Spleen (tissue), 7 donors: ENCODE data around the gene LGMN.

Experiments used
- POLR2A ChIP-seq, 3 donors: fragments of 450-650 bp; IDR thresholded peaks; one replicate each; pipeline ENCODE4 v1.5.1; 2017; ENCODE audit warnings: antibody characterized with exemption in 3 of 3, mild to moderate bottlenecking in 1 of 3
- POLR2AphosphoS5 ChIP-seq, 3 donors: sonication (generic); formaldehyde crosslinking; IDR thresholded peaks; one replicate each; pipeline ENCODE4 v1.5.1; 2017; ENCODE audit warnings: antibody characterized with exemption in 3 of 3
- TF ChIP-seq, protein P1 (sequence below), 11 experiments: fragments of 200-600 bp in 7 of 11; fragments of 450-650 bp in 4 of 11; sonication (generic) in 4 of 11; IDR thresholded peaks in 8 of 11; conservative IDR thresholded peaks in 3 of 11; 1 replicate in 7 of 11; 2 replicates in 4 of 11; pipeline versions ENCODE4 v1.4.0 to v1.8.0; 2016 to 2021; ENCODE audit warnings: antibody characterized with exemption in 11 of 11, inconsistent platforms in 4 of 11, mild to moderate bottlenecking in 1 of 11
- donor health status: DM: no; HTN: no; CAD: no; lungs with moderate emphysema.
- donor health status: DM: no; HTN: no; CAD: no.
- donor health status: DM: no; HTN: no; CAD: no.

DNA sequence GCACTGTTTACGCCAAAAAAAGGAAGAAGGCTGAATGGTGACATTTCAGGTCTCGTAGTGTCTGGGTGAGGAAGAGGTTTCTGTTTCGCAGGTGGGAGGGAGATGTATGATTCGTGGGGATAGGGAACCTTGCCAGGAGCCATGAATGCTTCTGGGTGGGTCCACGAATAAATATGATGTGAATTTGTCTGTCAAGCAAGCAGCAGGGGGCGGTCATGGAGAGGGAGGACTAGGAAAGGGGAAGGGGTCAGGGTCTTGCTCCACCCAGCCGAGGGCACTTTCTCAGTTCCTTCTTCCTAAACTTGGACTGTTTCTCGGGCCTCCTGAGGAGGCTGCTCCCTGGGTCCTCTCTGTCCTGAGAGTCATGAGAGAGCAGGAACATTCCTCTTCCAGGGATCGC lies 72.5 kb downstream of the LGMN start:
- TF ChIP-seq, protein P1, sequence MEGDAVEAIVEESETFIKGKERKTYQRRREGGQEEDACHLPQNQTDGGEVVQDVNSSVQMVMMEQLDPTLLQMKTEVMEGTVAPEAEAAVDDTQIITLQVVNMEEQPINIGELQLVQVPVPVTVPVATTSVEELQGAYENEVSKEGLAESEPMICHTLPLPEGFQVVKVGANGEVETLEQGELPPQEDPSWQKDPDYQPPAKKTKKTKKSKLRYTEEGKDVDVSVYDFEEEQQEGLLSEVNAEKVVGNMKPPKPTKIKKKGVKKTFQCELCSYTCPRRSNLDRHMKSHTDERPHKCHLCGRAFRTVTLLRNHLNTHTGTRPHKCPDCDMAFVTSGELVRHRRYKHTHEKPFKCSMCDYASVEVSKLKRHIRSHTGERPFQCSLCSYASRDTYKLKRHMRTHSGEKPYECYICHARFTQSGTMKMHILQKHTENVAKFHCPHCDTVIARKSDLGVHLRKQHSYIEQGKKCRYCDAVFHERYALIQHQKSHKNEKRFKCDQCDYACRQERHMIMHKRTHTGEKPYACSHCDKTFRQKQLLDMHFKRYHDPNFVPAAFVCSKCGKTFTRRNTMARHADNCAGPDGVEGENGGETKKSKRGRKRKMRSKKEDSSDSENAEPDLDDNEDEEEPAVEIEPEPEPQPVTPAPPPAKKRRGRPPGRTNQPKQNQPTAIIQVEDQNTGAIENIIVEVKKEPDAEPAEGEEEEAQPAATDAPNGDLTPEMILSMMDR (IDR thresholded peaks at IDR 0.05 in 8 of 11, conservative IDR thresholded peaks at IDR 0.05 in 3 of 11) = peak in 1 of 11 experiments; percentile 13
- TF ChIP-seq POLR2A (IDR thresholded peaks at IDR 0.05) (no peak), POLR2AphosphoS5 (IDR thresholded peaks at IDR 0.05) (no peak)
